Vagina (tissue), 2 donors: ENCODE data around the gene WDTC1. TPM values are rescaled to one million over a fixed set of nuclear protein-coding genes. Genes with fewer than 3 reads are reported as not detected.

ENCODE experiments used
- DNase-seq, 2 donors: peaks; one replicate each; pipeline ENCODE4 v3.0.0-alpha.2; 2017; ENCODE audit errors: extremely low spot score in 2 of 2
- H3K27ac ChIP-seq: fragments of 200-600 bp; sonication (generic); one replicate; pipeline ENCODE4 v1.5.1; 2019
- H3K27me3 ChIP-seq: fragments of 200-600 bp; sonication (generic); one replicate; pipeline ENCODE4 v1.5.1; 2019
- H3K36me3 ChIP-seq, 2 donors: fragments of 200-600 bp; sonication (generic); one replicate each; pipeline ENCODE4 v1.5.1; 2017 to 2019
- H3K4me1 ChIP-seq: fragments of 200-600 bp; sonication (generic); one replicate; pipeline ENCODE4 v1.5.1; 2019
- H3K4me3 ChIP-seq, 2 donors: fragments of 200-600 bp; sonication (generic); 1 replicate in 1 of 2; 2 replicates in 1 of 2; pipeline ENCODE4 v1.5.1; 2016 to 2019
- H3K9me3 ChIP-seq: fragments of 200-600 bp; sonication (generic); one replicate; pipeline ENCODE4 v1.5.1; 2019
- CTCF ChIP-seq, 3 experiments: fragments of 450-650 bp in 2 of 3; fragments of 200-600 bp in 1 of 3; sonication (generic) in 1 of 3; IDR thresholded peaks; one replicate each; pipeline ENCODE4 v1.5.1; 2017 to 2019; ENCODE audit warnings: antibody characterized with exemption in 3 of 3, mild to moderate bottlenecking in 2 of 3, moderate library complexity in 2 of 3
- POLR2A ChIP-seq, 2 donors: fragments of 450-650 bp; IDR thresholded peaks; one replicate each; pipeline ENCODE4 v1.6.1; 2017; ENCODE audit warnings: antibody characterized with exemption in 2 of 2, mild to moderate bottlenecking in 2 of 2, moderate library complexity in 2 of 2
- POLR2AphosphoS5 ChIP-seq, 2 donors: sonication (generic); formaldehyde crosslinking; IDR thresholded peaks; one replicate each; pipeline ENCODE4 v1.9.0; 2017; ENCODE audit warnings: antibody characterized with exemption in 2 of 2, mild to moderate bottlenecking in 2 of 2, low read depth in 1 of 2; ENCODE audit not compliant: insufficient read depth in 1 of 2
- intact Hi-C: fragments of 100-400 bp; cut with DNase I; formaldehyde crosslinking; loops from one replicate; pipeline ENCODE4 v1.15.1; 2023
- total RNA-seq: library from RNA; depleted of rRNA; stranded (reverse); fragments of >200 nt; gene quantifications from one replicate; pipeline ENCODE4 v1.2.3, GENCODE V29; 2016

The WDTC1 gene
- total RNA-seq, 1 donor from 2014 or later: 28.2 TPM

- H3K9me3 ChIP-seq: no peaks in the 10 kb centered on the region
- no peak overlapping the region for H3K4me3 ChIP-seq
- H3K27ac ChIP-seq: no peak overlapping the region
- TF ChIP-seq CTCF (IDR thresholded peaks at IDR 0.05): no peak
- intact Hi-C loops: no loop called here
- no peaks in the 10 kb centered on the region for H3K4me1 ChIP-seq
- no peaks in the 10 kb centered on the region for H3K27me3 ChIP-seq
- no peak for DNase-seq
- peaks cover 0 to 47% of the 10 kb centered on the region in 2 donors for H3K36me3 ChIP-seq
These were observed 56.1 kb downstream of the WDTC1 start for GRCh38 chr1:27290581-27290980.

- Histone ChIP-seq H3K36me3 (peaks cover 0 to 52% of the 10 kb centered on the region in 2 donors), H3K27ac (no peak overlapping the region), H3K4me1 (no peaks in the 10 kb centered on the region), H3K4me3 (no peak overlapping the region), H3K27me3 (no peaks in the 10 kb centered on the region), H3K9me3 (no peaks in the 10 kb centered on the region)
- intact Hi-C loops: no loop called here
- DNase-seq: no peak
- TF ChIP-seq CTCF (IDR thresholded peaks at IDR 0.05) (no peak), POLR2A (IDR thresholded peaks at IDR 0.05) (no peak)
These were observed 57.7 kb downstream of the WDTC1 start for GRCh38 chr1:27292106-27292505.

- Histone ChIP-seq H3K27ac (no peak overlapping the region), H3K4me1 (peaks cover 13% of the 10 kb centered on the region), H3K4me3 (no peak overlapping the region), H3K27me3 (no peaks in the 10 kb centered on the region), H3K36me3 (peaks cover 0 to 52% of the 10 kb centered on the region in 2 donors), H3K9me3 (no peaks in the 10 kb centered on the region)
- intact Hi-C loops: no loop called here
- TF ChIP-seq POLR2AphosphoS5 (IDR thresholded peaks at IDR 0.05; ENCODE audit: insufficient read depth in 1 of 2, low read depth in 1 of 2): no peak
- TF ChIP-seq POLR2A (IDR thresholded peaks at IDR 0.05): no peak
- no peak for TF ChIP-seq CTCF (IDR thresholded peaks at IDR 0.05)
- no peak for DNase-seq
These were observed 59.5 kb downstream of the WDTC1 start for GRCh38 chr1:27293915-27294314.

- DNase-seq: no peak
- peaks cover 41% of the 10 kb centered on the region for H3K4me1 ChIP-seq
- peak overlapping the region; percentile 90 for H3K27ac ChIP-seq
- H3K36me3 ChIP-seq: peaks cover 0 to 47% of the 10 kb centered on the region in 2 donors
- no peak overlapping the region for H3K4me3 ChIP-seq
- H3K27me3 ChIP-seq: no peaks in the 10 kb centered on the region
- TF ChIP-seq CTCF (IDR thresholded peaks at IDR 0.05) (peak; percentile 34 to 55 (median 43)), POLR2A (IDR thresholded peaks at IDR 0.05) (no peak)
- H3K9me3 ChIP-seq: no peaks in the 10 kb centered on the region
- intact Hi-C loops: no loop called here
These were observed 62.4 kb downstream of the WDTC1 start for GRCh38 chr1:27296773-27297291.

GRCh38 chr1:27297903-27298302 lies 63.5 kb downstream of the WDTC1 start:
- DNase-seq: no peak
- H3K27me3 ChIP-seq: no peaks in the 10 kb centered on the region
- TF ChIP-seq POLR2AphosphoS5 (IDR thresholded peaks at IDR 0.05; ENCODE audit: insufficient read depth in 1 of 2, low read depth in 1 of 2) (no peak), POLR2A (IDR thresholded peaks at IDR 0.05) (no peak), CTCF (IDR thresholded peaks at IDR 0.05) (no peak)
- H3K27ac ChIP-seq: peak overlapping the region; percentile 90
- peaks cover 0 to 46% of the 10 kb centered on the region in 2 donors for H3K36me3 ChIP-seq
- H3K4me3 ChIP-seq: no peak overlapping the region
- intact Hi-C loops: no loop called here
- peaks cover 41% of the 10 kb centered on the region for H3K4me1 ChIP-seq
- H3K9me3 ChIP-seq: no peaks in the 10 kb centered on the region
